ENCODE results near the gene ARHGEF39. TPM values are rescaled to one million over a fixed set of nuclear protein-coding genes. Genes with fewer than 3 reads are reported as not detected.

Gene ARHGEF39
- total and polyA plus RNA-seq, 7 experiments from 2014 or later: 0.11 to 10.4 (median 0.44) TPM; not detected in 2

DNA sequence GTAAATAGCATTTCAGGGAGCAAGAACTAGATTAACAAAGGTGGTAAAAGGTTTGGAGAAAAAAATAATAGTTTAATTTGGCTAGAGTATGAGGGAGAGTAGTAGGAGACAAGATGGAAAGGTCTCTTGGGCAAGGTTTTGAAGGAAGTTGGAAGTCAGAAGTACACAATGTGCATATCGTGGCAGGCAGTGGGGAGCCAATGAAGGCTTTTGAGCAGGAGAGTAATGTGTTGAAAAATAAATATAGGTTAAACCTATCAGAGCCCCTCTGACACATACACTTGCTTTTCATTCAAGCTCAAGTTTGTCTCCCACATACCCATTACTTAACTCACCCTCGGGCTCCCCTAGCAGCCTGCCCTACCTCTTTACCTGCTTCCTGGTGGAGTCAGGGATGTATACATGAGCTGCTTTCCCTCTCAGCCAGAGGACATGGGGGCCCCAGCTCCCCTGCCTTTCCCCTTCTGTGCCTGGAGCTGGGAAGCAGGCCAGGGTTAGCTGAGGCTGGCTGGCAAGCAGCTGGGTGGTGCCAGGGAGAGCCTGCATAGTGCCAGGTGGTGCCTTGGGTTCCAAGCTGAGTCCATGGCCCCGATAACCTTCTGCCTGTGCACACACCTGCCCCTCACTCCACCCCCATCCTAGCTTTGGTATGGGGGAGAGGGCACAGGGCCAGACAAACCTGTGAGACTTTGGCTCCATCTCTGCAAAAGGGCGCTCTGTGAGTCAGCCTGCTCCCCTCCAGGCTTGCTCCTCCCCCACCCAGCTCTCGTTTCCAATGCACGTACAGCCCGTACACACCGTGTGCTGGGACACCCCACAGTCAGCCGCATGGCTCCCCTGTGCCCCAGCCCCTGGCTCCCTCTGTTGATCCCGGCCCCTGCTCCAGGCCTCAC, 8.4 kb upstream of the ARHGEF39 start, which contains the start of gene CA9:
TSS of gene CA9 (plus strand) at position 797 of the 893 bp plus-strand sequence. CDS start at position 829, 32 bp downstream.
- Mint-ChIP-seq H3K36me3 (peaks cover 0 to 5% (median 0%) of the 10 kb centered on the region in 5 donors), H3K27me3 (peaks cover 0 to 32% (median 9%) of the 10 kb centered on the region in 5 donors), H3K4me3 (peak within 1 kb of the TSS; percentile 26 to 89 (median 62)), H3K4me1 (peaks cover 8 to 20% (median 14%) of the 10 kb centered on the region in 7 donors), H3K9me3 (peaks cover 0 to under 1% (median 0%) of the 10 kb centered on the region in 11 donors), H3K27ac (peak within 1 kb of the TSS in 5 of 9 donors; percentile 11 to 48 (median 36))
- intact Hi-C loops (cut with micrococcal nuclease): no loop called here
- no peak for DNase-seq
- Histone ChIP-seq H3K4me1 (ENCODE audit: control insufficient read depth in 2 of 2, insufficient read depth in 2 of 2, low read length in 2 of 2) (peaks cover 0 to 11% of the 10 kb centered on the region in 2 donors), H3K27me3 (ENCODE audit: control insufficient read depth in 2 of 2, insufficient read depth in 2 of 2, low read length in 2 of 2) (peaks cover 0 to 4% of the 10 kb centered on the region in 2 donors), H3K27ac (ENCODE audit: low read depth, low read length) (no peak within 1 kb of the TSS), H3K4me3 (ENCODE audit: low read length) (no peak within 1 kb of the TSS), H3K9me3 (ENCODE audit: control insufficient read depth in 2 of 3, low read length in 3 of 3) (no peaks in the 10 kb centered on the region), H3K36me3 (ENCODE audit: control insufficient read depth in 2 of 3, insufficient read depth in 3 of 3, low read length in 3 of 3) (no peaks in the 10 kb centered on the region)
- CTCF ChIA-PET: interaction anchor here (0.6 to 4.4 kb wide), 4 partner anchors 23 to 47 kb away, joined by 3 to 21 read pairs (median 3); no protein-coding TSS in a partner anchor
- no peak for ATAC-seq
- POLR2A ChIA-PET: interaction anchor here (1.1 kb wide), 1 partner anchor 9 kb away, joined by 3 read pairs; the partner anchor contains the start of gene ARHGEF39

DNA sequence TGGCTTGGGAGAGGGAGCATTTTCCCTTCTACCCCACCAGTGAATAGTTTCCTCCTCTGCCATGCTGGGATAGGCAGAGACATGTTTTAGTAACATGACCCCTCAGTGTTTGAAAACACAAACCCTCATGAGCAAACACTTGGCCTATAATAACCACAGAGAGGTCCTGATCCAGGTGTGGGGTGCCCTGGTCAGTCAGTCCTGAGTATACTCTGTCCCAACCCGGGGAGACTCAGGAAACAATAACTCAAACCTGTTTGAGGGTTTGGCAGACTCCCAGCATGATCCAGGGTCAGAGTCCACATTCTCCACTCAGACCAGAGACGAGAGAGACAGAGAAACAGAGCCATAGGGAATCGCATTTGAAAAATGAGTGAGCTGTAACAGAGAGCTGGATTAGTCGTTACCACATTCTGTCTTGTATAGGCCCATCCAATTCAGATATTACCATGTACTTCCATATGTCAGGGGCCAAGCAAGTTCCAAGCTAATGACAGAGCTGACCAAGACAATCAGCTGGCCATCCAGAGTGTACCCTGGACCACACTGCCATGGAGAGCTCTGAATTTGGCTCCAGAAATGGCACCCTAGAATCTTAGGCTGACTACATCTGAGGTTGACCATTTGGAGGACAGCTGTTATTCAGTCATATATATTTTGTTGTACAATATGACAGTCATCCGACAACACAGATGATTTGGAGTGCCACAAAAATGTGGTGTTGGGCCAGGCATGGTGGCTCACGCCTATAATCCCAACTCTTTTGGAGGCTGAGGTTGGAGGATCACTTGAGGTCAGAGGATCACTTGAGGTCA, 4.5 kb upstream of the ARHGEF39 start:
- Histone ChIP-seq H3K9me3 (ENCODE audit: control insufficient read depth in 2 of 3, low read length in 3 of 3) (no peaks in the 10 kb centered on the region), H3K36me3 (ENCODE audit: control insufficient read depth in 2 of 3, insufficient read depth in 3 of 3, low read length in 3 of 3) (no peaks in the 10 kb centered on the region), H3K27ac (ENCODE audit: low read depth, low read length) (no peak overlapping the region), H3K4me3 (ENCODE audit: low read length) (no peak overlapping the region), H3K27me3 (ENCODE audit: control insufficient read depth in 2 of 2, insufficient read depth in 2 of 2, low read length in 2 of 2) (peaks cover 0 to 4% of the 10 kb centered on the region in 2 donors), H3K4me1 (ENCODE audit: control insufficient read depth in 2 of 2, insufficient read depth in 2 of 2, low read length in 2 of 2) (no peaks in the 10 kb centered on the region)
- ATAC-seq (no peak), DNase-seq (no peak)
- intact Hi-C loops (cut with micrococcal nuclease): no loop called here
- CTCF ChIA-PET: interaction anchor here (0.7 to 3.7 kb wide), 4 partner anchors 11 to 53 kb away, joined by 3 to 15 read pairs (median 6); partner anchors contain the start of genes CCDC107 and RMRP
- H3K36me3 Mint-ChIP-seq: peaks cover 0 to 6% (median 0%) of the 10 kb centered on the region in 5 donors
- no peak overlapping the region for H3K27ac Mint-ChIP-seq
- POLR2A ChIA-PET: interaction anchor here (1.1 to 1.4 kb wide), 3 partner anchors 20 to 49 kb away, joined by 3 read pairs; no protein-coding TSS in a partner anchor
- no peak overlapping the region for H3K4me3 Mint-ChIP-seq
- H3K27me3 Mint-ChIP-seq: peaks cover 0 to 19% (median 3%) of the 10 kb centered on the region in 5 donors
- H3K4me1 Mint-ChIP-seq: peaks cover 8 to 23% (median 20%) of the 10 kb centered on the region in 7 donors
- peaks cover 0 to 8% (median 0%) of the 10 kb centered on the region in 11 donors for H3K9me3 Mint-ChIP-seq

DNA sequence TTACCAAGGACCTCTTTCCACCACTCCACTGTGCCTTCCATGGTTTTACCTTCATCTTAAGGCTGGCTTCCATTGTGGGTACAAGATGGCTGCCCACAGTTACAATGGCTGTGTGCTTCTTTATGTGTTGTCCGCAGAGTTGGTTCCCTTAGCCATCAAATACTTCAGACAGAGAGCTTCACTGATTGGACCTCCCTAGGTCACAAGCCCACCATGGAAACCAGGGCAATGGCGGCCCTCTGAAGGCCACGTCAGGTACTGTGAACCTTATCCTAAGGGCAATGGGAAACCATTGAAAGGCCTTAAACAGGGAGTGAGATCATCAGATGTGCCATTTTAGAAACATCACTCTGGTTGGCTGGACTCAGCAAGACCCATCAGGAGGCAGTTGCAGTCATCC, 2.9 kb upstream of the ARHGEF39 start:
- intact Hi-C loops (cut with micrococcal nuclease): no loop called here
- Histone ChIP-seq H3K27me3 (ENCODE audit: control insufficient read depth in 2 of 2, insufficient read depth in 2 of 2, low read length in 2 of 2) (no peaks in the 10 kb centered on the region), H3K4me1 (ENCODE audit: control insufficient read depth in 2 of 2, insufficient read depth in 2 of 2, low read length in 2 of 2) (peaks cover 0 to 1% of the 10 kb centered on the region in 2 donors), H3K4me3 (ENCODE audit: low read length) (no peak overlapping the region), H3K36me3 (ENCODE audit: control insufficient read depth in 2 of 3, insufficient read depth in 3 of 3, low read length in 3 of 3) (no peaks in the 10 kb centered on the region), H3K27ac (ENCODE audit: low read depth, low read length) (no peak overlapping the region), H3K9me3 (ENCODE audit: control insufficient read depth in 2 of 3, low read length in 3 of 3) (no peaks in the 10 kb centered on the region)
- H3K27me3 Mint-ChIP-seq: peaks cover 0 to 4% (median 0%) of the 10 kb centered on the region in 5 donors
- peaks cover 0 to 3% (median 0%) of the 10 kb centered on the region in 5 donors for H3K36me3 Mint-ChIP-seq
- POLR2A ChIA-PET: interaction anchor here (0.6 to 1.0 kb wide), 2 partner anchors 21 to 30 kb away, joined by 3 read pairs; no protein-coding TSS in a partner anchor
- ATAC-seq (no peak), DNase-seq (no peak)
- CTCF ChIA-PET: interaction anchor here (1.0 to 3.7 kb wide), 2 partner anchors 10 to 29 kb away, joined by 3 to 15 read pairs; partner anchors contain the start of genes CCDC107 and RMRP
- H3K4me3 Mint-ChIP-seq: no peak overlapping the region
- H3K9me3 Mint-ChIP-seq: peaks cover 0 to 8% (median 0%) of the 10 kb centered on the region in 11 donors
- no peak overlapping the region for H3K27ac Mint-ChIP-seq
- peaks cover 12 to 36% (median 32%) of the 10 kb centered on the region in 7 donors for H3K4me1 Mint-ChIP-seq

DNA sequence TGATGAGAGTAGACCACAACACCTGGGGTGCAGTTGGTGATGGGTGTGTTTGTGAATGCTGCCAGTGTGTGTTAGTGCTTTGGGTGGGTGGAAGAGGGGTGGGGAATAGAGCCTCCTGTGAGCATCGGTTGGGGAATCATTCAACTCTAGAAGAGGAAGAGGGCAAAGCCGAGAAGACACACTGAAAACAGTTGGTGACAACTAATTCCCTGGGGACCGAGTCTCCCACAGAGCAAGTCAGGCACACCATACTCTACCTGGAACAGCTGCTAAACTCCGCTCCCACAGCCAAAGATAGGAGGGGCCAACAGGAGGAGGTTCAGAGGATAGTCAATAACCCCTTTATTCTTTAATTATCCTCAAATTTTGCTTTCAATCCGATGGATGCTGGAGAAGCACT, 1.6 kb upstream of the ARHGEF39 start:
- DNase-seq (no peak), ATAC-seq (no peak)
- H3K4me1 ChIP-seq (ENCODE audit: control insufficient read depth in 2 of 2, insufficient read depth in 2 of 2, low read length in 2 of 2): peaks cover 12 to 15% of the 10 kb centered on the region in 2 donors
- no peak overlapping the region for H3K27ac ChIP-seq (ENCODE audit: low read depth, low read length)
- Mint-ChIP-seq H3K27ac (peak overlapping the region in 2 of 9 donors; percentile 4 to 72), H3K9me3 (peaks cover 0 to 8% (median 0%) of the 10 kb centered on the region in 11 donors), H3K4me3 (peak overlapping the region in 1 of 10 donors; percentile 41), H3K27me3 (no peaks in the 10 kb centered on the region), H3K4me1 (peaks cover 26 to 49% (median 46%) of the 10 kb centered on the region in 7 donors), H3K36me3 (peaks cover 0 to 9% (median 0%) of the 10 kb centered on the region in 5 donors)
- ChIA-PET CTCF (interaction anchor here (1.9 kb wide), 1 partner anchor 21 kb away, joined by 4 read pairs; no protein-coding TSS in a partner anchor), POLR2A (interaction anchor here (0.7 to 11.8 kb wide), 3 partner anchors 19 to 76 kb away, joined by 3 to 264 read pairs (median 4); partner anchors contain the start of gene SIT1)
- H3K9me3 ChIP-seq (ENCODE audit: control insufficient read depth in 2 of 3, low read length in 3 of 3): no peaks in the 10 kb centered on the region
- intact Hi-C loops (cut with micrococcal nuclease): no loop called here
- H3K4me3 ChIP-seq (ENCODE audit: low read length): no peak overlapping the region
- no peaks in the 10 kb centered on the region for H3K36me3 ChIP-seq (ENCODE audit: control insufficient read depth in 2 of 3, insufficient read depth in 3 of 3, low read length in 3 of 3)
- H3K27me3 ChIP-seq (ENCODE audit: control insufficient read depth in 2 of 2, insufficient read depth in 2 of 2, low read length in 2 of 2): no peaks in the 10 kb centered on the region

GRCh38 chr9:35666045-35666444, 1.1 kb upstream of the ARHGEF39 start:
- Histone ChIP-seq H3K9me3 (ENCODE audit: control insufficient read depth in 2 of 3, low read length in 3 of 3) (no peaks in the 10 kb centered on the region), H3K36me3 (ENCODE audit: control insufficient read depth in 2 of 3, insufficient read depth in 3 of 3, low read length in 3 of 3) (peaks cover 0 to 2% (median 0%) of the 10 kb centered on the region in 3 experiments), H3K27me3 (ENCODE audit: control insufficient read depth in 2 of 2, insufficient read depth in 2 of 2, low read length in 2 of 2) (no peaks in the 10 kb centered on the region), H3K4me1 (ENCODE audit: control insufficient read depth in 2 of 2, insufficient read depth in 2 of 2, low read length in 2 of 2) (peaks cover 17 to 18% of the 10 kb centered on the region in 2 donors), H3K27ac (ENCODE audit: low read depth, low read length) (no peak overlapping the region), H3K4me3 (ENCODE audit: low read length) (no peak overlapping the region)
- H3K36me3 Mint-ChIP-seq: peaks cover 0 to 9% (median under 1%) of the 10 kb centered on the region in 5 donors
- H3K4me1 Mint-ChIP-seq: peaks cover 27 to 54% (median 51%) of the 10 kb centered on the region in 7 donors
- peak overlapping the region in 2 of 9 donors; percentile 21 to 72 for H3K27ac Mint-ChIP-seq
- intact Hi-C loops (cut with micrococcal nuclease): no loop called here
- H3K4me3 Mint-ChIP-seq: peak overlapping the region; percentile 25 to 94 (median 78)
- no peaks in the 10 kb centered on the region for H3K27me3 Mint-ChIP-seq
- ChIA-PET CTCF (interaction anchor here (0.9 to 2.4 kb wide), 6 partner anchors 19 to 160 kb away, joined by 3 to 9 read pairs (median 4); no protein-coding TSS in a partner anchor), POLR2A (interaction anchor here (0.7 to 11.8 kb wide), 6 partner anchors 10 to 357 kb away, joined by 3 to 264 read pairs (median 4); partner anchors contain the start of genes CREB3, SIT1 and TLN1)
- peaks cover 0 to 8% (median 0%) of the 10 kb centered on the region in 11 donors for H3K9me3 Mint-ChIP-seq
- no peak for DNase-seq
- no peak for ATAC-seq

All from naive thymus-derived CD4-positive, alpha-beta T cell (primary cell).